Activated CD4-positive, alpha-beta T cell treated with anti-CD3 and anti-CD28 coated beads, Interleukin-2, amount 50 U/mL, for 48 hours (primary cell): Measurements from ENCODE around the gene PARVB.

Experiments
- DNase-seq, 2 experiments: peaks; one replicate each; pipeline ENCODE4 v3.0.0-alpha.2; 2020

Gene PARVB

GRCh38 chr22:44188316-44188715, 164.2 kb downstream of the PARVB start:
- DNase-seq = no peak

- no peak for DNase-seq
Measured at GRCh38 chr22:44188986-44189630, 165.0 kb downstream of the PARVB start.

GRCh38 chr22:44190381-44190976, 166.4 kb downstream of the PARVB start:
- no peak for DNase-seq

- DNase-seq = peak; percentile 52 to 61
Measured at GRCh38 chr22:44191036-44191454, 166.9 kb downstream of the PARVB start.

- DNase-seq = peak; percentile 46 to 49
Measured at GRCh38 chr22:44192098-44192815, 168.2 kb downstream of the PARVB start.

GRCh38 chr22:44192816-44193534, 168.9 kb downstream of the PARVB start:
- DNase-seq = no peak

GRCh38 chr22:44193535-44193891, 169.4 kb downstream of the PARVB start:
- DNase-seq = peak in 1 of 2 experiments; percentile 32

GRCh38 chr22:44194569-44194968, 170.5 kb downstream of the PARVB start:
- no peak for DNase-seq

- DNase-seq = no peak
Measured at GRCh38 chr22:44195189-44195871, 171.2 kb downstream of the PARVB start.

- no peak for DNase-seq
Measured at GRCh38 chr22:44196241-44196640, 172.1 kb downstream of the PARVB start.

- DNase-seq = no peak
Measured at GRCh38 chr22:44196731-44197131, 172.6 kb downstream of the PARVB start.

- no peak for DNase-seq
Measured at GRCh38 chr22:44197271-44197670, 173.2 kb downstream of the PARVB start.

- no peak for DNase-seq
Measured at GRCh38 chr22:44199164-44199563, 175.1 kb downstream of the PARVB start.

GRCh38 chr22:44199866-44200265, 175.8 kb downstream of the PARVB start:
- no peak for DNase-seq

- no peak for DNase-seq
Measured at GRCh38 chr22:44200451-44200850, 176.3 kb downstream of the PARVB start.

- no peak for DNase-seq
Measured at GRCh38 chr22:44200855-44201550, 176.9 kb downstream of the PARVB start.

GRCh38 chr22:44201665-44202064, 177.6 kb downstream of the PARVB start:
- no peak for DNase-seq

GRCh38 chr22:44202261-44202789, 178.2 kb downstream of the PARVB start:
- DNase-seq = no peak

- DNase-seq = no peak
Measured at GRCh38 chr22:44203203-44203602, 179.1 kb downstream of the PARVB start.

- DNase-seq = no peak
Measured at GRCh38 chr22:44204739-44205515, 180.8 kb downstream of the PARVB start.
